ENCODE measurements around the gene MRPS6.

The MRPS6 gene

DNA sequence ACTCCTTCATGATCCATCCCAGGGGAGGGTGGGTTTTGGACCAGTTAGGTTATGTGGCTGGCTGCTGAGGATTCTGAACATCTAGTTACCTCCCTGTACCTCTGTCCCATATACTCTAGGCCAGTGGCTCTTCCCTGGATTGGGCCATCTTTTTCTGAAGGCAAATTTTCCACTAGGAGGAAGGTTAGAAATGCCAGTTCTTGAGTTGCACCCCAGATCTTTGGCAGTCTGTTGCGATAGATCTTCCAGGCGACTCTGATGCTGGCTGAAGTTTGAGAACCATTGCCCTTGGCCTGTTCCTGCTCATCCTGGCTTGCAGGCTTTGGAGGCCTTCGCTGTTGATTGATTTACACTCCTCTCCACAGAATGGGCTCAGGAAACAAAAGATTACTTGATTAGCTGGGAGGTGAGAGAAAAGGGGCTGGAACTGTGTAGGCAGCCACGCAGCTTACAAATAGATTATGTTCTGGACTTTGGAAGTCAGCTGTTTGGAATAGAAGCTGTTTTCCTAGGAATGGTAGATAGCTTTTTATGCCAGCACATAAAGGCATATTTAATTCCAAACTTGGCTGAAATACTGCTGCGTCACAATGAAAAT lies 110.1 kb downstream of the MRPS6 start:
- DNase-seq = no peak

DNA sequence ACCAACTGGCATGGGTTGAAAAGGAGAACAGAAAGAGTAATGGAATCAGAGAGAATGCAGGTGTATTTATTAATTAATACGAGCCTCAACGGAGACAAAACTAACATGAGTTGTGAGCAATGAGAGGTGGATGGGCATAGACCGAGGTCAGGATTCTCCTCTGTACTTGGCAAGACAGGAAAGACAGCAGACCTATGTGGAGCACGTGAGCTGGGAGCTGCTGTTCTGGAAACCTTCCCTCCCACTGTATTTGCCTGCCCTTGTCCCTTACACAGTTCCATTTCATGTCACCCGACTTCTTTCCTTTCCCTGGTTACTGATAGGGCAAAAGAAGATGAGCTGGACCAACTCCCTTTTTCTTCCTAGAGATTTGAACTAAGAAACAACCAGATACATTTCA lies 110.9 kb downstream of the MRPS6 start:
- no peak for DNase-seq

DNA sequence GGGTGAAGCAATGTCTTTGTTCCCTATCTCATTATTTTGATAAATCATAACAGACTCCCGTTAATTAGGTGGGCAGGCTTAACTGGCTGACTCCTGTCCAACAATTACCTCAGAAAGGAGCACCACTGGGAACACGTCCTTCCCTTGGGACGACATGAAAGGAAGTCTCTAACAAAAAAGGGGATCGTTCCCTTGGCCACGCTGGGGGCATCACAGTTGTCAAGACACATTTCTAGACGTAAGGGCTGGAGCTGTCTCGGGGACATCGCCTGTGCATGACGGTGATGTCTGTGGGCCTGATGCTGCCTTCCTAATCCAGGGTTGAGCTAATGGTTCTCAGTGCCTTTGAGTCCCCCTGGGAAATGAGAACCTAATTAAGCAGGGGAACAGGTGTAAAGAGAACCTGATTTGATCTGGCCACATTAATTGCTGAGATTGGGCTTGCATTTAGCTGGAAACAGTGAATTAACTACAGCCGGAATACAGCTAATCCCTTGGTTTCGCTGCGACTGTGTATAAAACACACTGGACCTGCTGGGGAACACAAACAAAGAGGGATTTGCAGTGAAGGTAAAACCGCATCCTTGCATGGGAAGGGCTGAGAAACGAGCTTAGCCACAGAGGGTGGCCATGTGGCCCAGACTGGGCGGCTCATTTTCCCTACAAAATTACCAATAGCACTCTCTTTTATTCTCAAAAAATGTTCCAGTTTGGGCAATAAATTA lies 111.8 kb downstream of the MRPS6 start:
- no peak for DNase-seq

DNA sequence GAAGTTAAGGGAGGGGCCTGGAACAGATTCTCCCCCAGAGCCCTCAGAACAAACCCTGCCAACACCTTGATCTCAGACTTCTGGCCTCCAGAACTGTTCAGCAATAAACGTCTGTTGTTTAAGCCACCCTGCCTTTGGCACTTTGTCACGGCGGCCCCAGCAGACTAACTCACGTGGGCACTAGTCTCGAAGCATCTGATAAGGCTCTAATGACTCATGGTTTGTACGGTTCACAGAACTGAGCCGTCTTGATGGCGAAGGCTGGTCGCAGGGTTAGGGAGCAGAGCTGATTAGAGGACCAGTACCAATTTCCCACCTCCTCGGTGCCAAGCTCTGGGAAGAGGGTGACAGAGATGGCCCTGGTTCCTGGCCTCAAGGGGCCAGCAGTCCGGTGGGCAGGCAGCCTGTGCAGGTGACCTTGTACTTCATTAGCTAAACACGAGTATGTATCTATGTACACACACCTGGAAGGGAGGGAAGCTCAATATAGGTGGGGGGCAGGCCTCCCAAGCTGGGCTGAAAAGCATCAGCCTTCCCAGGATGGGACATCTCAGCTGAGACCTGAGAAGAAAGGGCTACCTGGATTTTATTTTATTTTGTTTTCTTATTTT lies 112.8 kb downstream of the MRPS6 start:
- DNase-seq = no peak

DNA sequence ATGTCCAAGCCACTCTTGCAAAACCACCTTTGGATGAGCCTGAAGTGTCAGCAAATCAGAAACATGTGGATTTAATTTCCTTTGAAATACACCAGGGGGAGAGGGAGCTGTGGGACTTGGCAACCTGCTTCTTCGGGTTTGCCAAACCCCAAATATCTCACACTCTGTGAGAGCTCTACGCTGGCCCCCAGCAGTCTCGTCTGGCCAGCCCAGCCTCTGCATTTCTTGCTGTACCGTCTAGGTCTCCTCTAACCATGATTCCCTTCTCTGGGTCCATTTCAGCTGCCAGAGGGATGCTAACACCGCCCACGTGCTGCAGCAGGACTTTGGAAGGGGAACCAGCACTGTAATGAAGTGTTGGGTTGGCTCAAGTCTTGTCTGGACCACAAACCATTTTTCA lies 114.6 kb downstream of the MRPS6 start:
- peak; percentile 58 for DNase-seq

DNA sequence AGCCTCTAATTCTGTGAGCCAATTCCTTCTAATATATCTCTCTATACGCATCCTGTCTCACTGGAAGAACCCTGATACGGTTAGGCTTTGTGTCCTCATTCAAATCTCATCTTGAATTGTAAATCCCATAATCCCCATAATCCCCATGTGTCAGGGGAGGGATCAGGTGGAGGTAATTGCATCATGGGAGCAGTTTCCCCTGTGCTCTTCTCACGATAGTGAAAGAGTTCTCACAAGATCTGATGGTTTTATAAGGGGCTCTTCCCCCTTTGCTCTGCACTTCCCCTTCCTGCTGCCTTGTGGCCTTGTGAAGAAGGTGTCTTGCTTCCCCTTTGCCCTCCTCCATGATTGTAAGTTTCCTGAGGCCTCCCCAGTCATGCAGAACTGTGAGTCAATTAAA lies 116.1 kb downstream of the MRPS6 start:
- DNase-seq = no peak

DNA sequence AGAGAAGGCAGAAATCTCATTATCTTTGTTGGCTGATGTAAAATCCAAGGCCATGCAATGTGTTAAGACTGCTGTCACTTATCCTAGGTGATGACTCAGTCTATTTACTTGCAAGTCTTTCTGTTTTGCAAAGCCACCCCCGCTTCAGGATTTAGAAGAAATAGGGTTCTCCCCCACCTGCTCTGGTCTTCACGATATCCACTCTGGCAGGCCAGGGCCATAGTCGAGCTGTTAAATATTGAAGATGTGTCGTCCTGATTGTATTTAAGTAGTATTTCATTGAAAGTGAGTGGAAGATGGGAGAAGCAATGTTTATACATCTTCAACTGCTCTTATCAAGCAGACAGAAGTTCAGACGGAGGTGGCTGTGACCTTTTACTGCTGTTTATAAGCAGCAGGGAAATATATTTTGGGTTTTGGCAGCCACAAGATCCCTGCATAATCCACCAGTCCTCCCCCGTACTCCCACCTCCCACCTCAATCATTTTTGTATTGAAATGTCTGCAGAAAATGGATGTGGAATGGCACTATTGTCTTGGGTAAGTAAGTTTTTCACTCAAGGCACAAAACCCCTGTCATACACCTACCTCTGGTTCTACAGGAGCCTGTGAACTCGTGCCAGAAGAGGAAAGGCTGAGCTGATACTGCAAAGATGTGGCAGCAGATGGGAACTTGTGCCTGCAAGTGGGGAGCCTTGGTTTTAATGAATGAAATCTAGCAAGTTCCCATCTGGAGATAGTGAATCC lies 117.4 kb downstream of the MRPS6 start:
- no peak for DNase-seq

DNA sequence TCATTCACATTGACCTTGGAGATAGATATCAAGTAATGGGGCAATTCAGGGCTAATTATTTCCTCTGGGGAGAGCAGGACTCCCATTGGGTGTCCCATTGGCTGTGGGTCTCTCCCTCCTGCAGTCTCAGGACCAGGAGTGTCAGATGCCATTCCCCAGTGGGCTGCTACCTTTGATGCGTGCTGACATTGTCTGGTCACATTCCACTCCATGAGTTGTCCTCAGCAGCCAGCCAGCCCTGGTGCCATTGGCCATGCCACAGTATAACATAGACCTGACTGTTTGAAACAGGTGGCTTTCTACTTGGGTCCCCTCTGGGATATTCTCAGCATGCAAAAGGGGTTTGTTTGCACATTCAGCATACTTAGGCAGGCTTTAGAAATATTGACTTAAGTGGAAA lies 118.5 kb downstream of the MRPS6 start:
- no peak for DNase-seq
